Right lobe of liver (tissue), 4 donors: ENCODE data around the gene STX11.

Source experiments
- POLR2A ChIP-seq: fragments of 450-650 bp; IDR thresholded peaks from one replicate; pipeline ENCODE4 v1.6.1; 2017; ENCODE audit warnings: antibody characterized with exemption, mild to moderate bottlenecking
- TF ChIP-seq, protein P1 (sequence below), 4 donors: fragments of 200-600 bp in 3 of 4; fragments of 450-650 bp in 1 of 4; IDR thresholded peaks; one replicate each; pipeline versions ENCODE4 v1.5.1 to v1.8.0; 2016 to 2022; ENCODE audit warnings: antibody characterized with exemption in 4 of 4, mild to moderate bottlenecking in 2 of 4
- donor health status: DM: no; HTN: no; CAD: no.
- donor health status: DM: no; HTN: no; CAD: no.
- donor health status: DM: no; HTN: yes; CAD: no.

DNA sequence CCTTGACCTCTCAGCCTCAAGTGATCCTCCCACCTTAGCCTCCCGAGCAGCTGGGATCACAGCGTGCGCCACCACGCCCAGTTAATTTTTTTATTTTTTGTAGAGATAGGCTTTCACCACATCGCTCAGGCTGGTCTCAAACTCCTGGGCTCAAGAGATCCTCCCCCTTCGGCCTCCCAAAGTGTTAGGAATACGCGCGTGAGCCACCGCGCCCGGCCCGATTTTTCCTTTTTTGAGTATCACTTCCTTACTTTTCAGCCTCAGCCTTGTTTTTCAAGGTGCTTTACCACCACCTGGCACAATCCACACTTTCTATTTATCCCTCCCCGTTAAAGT, 791 bp upstream of the STX11 start:
- TF ChIP-seq, protein P1, sequence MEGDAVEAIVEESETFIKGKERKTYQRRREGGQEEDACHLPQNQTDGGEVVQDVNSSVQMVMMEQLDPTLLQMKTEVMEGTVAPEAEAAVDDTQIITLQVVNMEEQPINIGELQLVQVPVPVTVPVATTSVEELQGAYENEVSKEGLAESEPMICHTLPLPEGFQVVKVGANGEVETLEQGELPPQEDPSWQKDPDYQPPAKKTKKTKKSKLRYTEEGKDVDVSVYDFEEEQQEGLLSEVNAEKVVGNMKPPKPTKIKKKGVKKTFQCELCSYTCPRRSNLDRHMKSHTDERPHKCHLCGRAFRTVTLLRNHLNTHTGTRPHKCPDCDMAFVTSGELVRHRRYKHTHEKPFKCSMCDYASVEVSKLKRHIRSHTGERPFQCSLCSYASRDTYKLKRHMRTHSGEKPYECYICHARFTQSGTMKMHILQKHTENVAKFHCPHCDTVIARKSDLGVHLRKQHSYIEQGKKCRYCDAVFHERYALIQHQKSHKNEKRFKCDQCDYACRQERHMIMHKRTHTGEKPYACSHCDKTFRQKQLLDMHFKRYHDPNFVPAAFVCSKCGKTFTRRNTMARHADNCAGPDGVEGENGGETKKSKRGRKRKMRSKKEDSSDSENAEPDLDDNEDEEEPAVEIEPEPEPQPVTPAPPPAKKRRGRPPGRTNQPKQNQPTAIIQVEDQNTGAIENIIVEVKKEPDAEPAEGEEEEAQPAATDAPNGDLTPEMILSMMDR (IDR thresholded peaks at IDR 0.05), result no peak
- TF ChIP-seq POLR2A, result no peak
